Measurements from ENCODE around the gene HDAC4. TPM values are rescaled to one million over a fixed set of nuclear protein-coding genes. Genes with fewer than 3 reads are reported as not detected.

HDAC4 gene
- polyA plus RNA-seq, 1 donor (not counting 4 experiments of a cell fraction or from before 2014, with no cell fraction given) = 2.9 TPM

- no peak for TF ChIP-seq EZH2 (IDR thresholded peaks at IDR 0.05; ENCODE audit: low read length)
- TF ChIP-seq, protein P1, sequence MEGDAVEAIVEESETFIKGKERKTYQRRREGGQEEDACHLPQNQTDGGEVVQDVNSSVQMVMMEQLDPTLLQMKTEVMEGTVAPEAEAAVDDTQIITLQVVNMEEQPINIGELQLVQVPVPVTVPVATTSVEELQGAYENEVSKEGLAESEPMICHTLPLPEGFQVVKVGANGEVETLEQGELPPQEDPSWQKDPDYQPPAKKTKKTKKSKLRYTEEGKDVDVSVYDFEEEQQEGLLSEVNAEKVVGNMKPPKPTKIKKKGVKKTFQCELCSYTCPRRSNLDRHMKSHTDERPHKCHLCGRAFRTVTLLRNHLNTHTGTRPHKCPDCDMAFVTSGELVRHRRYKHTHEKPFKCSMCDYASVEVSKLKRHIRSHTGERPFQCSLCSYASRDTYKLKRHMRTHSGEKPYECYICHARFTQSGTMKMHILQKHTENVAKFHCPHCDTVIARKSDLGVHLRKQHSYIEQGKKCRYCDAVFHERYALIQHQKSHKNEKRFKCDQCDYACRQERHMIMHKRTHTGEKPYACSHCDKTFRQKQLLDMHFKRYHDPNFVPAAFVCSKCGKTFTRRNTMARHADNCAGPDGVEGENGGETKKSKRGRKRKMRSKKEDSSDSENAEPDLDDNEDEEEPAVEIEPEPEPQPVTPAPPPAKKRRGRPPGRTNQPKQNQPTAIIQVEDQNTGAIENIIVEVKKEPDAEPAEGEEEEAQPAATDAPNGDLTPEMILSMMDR (optimal IDR thresholded peaks at IDR 0.05 in 1 of 3, IDR thresholded peaks at IDR 0.05 in 1 of 3, conservative IDR thresholded peaks at IDR 0.05 in 1 of 3; ENCODE audit: extremely low read depth in 1 of 3, insufficient read depth in 2 of 3, low read length in 3 of 3) = no peak
- Histone ChIP-seq H2AFZ (ENCODE audit: control insufficient read depth, low read length) (no peak overlapping the region), H3K27me3 (ENCODE audit: control insufficient read depth, extremely low read depth, insufficient read depth, low read length) (no peaks in the 10 kb centered on the region), H3K79me2 (ENCODE audit: control insufficient read depth, insufficient read depth, low read length) (peaks cover 5% of the 10 kb centered on the region), H4K20me1 (ENCODE audit: control insufficient read depth, extremely low read depth, insufficient read depth, low read length) (peaks cover 3% of the 10 kb centered on the region), H3K27ac (ENCODE audit: control insufficient read depth, insufficient read depth, low read length) (no peak overlapping the region), H3K36me3 (ENCODE audit: control insufficient read depth in 2 of 2, extremely low read depth in 1 of 2, insufficient read depth in 2 of 2, low read length in 2 of 2) (no peaks in the 10 kb centered on the region), H3K9me1 (ENCODE audit: control insufficient read depth, extremely low read depth, insufficient read depth, low read length) (peaks cover 2% of the 10 kb centered on the region), H3K4me3 (ENCODE audit: control insufficient read depth in 2 of 3, extremely low read depth in 1 of 3, insufficient read depth in 2 of 3, low read depth in 1 of 3, low read length in 3 of 3) (no peak overlapping the region), H3K4me1 (ENCODE audit: control insufficient read depth, extremely low read depth, insufficient read depth, low read length) (peaks cover 15% of the 10 kb centered on the region), H3K9ac (ENCODE audit: control insufficient read depth, extremely low read depth, insufficient read depth, low read length) (no peak overlapping the region), H3K9me3 (ENCODE audit: control insufficient read depth, low read depth, low read length) (no peaks in the 10 kb centered on the region), H3K4me2 (ENCODE audit: control insufficient read depth, extremely low read depth, insufficient read depth, low read depth, low read length) (no peak overlapping the region)
- dilution Hi-C loops (cut with MboI; ENCODE audit: extremely low pct_ligation_motif_present, low sequenced_read_pairs) = no loop called here
- DNase-seq (ENCODE audit: low read depth, low spot score) = no peak
- no peak for FAIRE-seq
Observed at GRCh38 chr2:239266434-239266766, 134.4 kb downstream of the HDAC4 start.

DNA sequence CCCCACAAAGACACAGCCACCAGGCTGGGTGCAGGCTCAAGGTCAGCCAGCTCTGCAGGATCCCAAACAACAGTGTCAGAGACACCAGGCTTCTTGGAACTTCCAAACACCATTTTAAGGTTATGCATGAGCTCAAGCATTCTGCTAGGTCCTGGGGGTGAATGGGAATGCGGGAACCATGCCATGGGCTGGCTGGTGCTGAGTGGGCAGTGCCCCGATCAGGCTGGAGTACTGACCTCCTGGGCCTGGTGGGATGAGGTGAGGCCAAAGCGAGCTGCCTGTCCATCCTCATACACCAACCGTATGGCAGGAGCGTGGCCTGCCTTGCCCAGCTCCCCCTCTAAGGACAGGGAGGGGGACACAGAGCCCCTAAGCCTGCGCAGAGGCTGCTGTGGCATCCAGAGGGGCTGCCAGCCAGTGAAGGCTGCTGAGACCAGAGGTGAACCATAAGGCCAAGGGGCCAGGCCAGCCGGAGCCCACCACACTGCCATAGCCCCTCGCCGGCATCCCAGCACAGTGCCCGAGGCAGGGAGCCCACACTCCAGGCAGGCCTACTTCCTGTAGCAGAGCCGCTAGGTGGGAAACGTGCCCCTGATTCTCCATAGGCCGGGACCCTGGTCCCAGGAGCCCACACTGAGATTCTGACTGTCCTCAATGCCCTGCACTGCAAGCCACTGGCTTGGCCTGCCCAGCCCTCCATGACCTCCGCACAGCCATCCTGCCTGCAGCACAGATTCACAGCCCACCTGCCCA lies 135.0 kb downstream of the HDAC4 start:
- Histone ChIP-seq H2AFZ (ENCODE audit: control insufficient read depth, low read length) (no peak overlapping the region), H4K20me1 (ENCODE audit: control insufficient read depth, extremely low read depth, insufficient read depth, low read length) (peaks cover 3% of the 10 kb centered on the region), H3K9me1 (ENCODE audit: control insufficient read depth, extremely low read depth, insufficient read depth, low read length) (peaks cover 2% of the 10 kb centered on the region), H3K4me2 (ENCODE audit: control insufficient read depth, extremely low read depth, insufficient read depth, low read depth, low read length) (no peak overlapping the region), H3K27me3 (ENCODE audit: control insufficient read depth, extremely low read depth, insufficient read depth, low read length) (no peaks in the 10 kb centered on the region), H3K9me3 (ENCODE audit: control insufficient read depth, low read depth, low read length) (no peaks in the 10 kb centered on the region), H3K4me3 (ENCODE audit: control insufficient read depth in 2 of 3, extremely low read depth in 1 of 3, insufficient read depth in 2 of 3, low read depth in 1 of 3, low read length in 3 of 3) (no peak overlapping the region), H3K4me1 (ENCODE audit: control insufficient read depth, extremely low read depth, insufficient read depth, low read length) (peaks cover 15% of the 10 kb centered on the region), H3K36me3 (ENCODE audit: control insufficient read depth in 2 of 2, extremely low read depth in 1 of 2, insufficient read depth in 2 of 2, low read length in 2 of 2) (no peaks in the 10 kb centered on the region), H3K9ac (ENCODE audit: control insufficient read depth, extremely low read depth, insufficient read depth, low read length) (no peak overlapping the region), H3K79me2 (ENCODE audit: control insufficient read depth, insufficient read depth, low read length) (peaks cover 5% of the 10 kb centered on the region), H3K27ac (ENCODE audit: control insufficient read depth, insufficient read depth, low read length) (no peak overlapping the region)
- FAIRE-seq (no peak), DNase-seq (ENCODE audit: low read depth, low spot score) (no peak)
- TF ChIP-seq, protein P1 (optimal IDR thresholded peaks at IDR 0.05 in 1 of 3, IDR thresholded peaks at IDR 0.05 in 1 of 3, conservative IDR thresholded peaks at IDR 0.05 in 1 of 3; ENCODE audit: extremely low read depth in 1 of 3, insufficient read depth in 2 of 3, low read length in 3 of 3) = no peak
- TF ChIP-seq EZH2 (IDR thresholded peaks at IDR 0.05; ENCODE audit: low read length) = no peak
- dilution Hi-C loops (cut with MboI; ENCODE audit: extremely low pct_ligation_motif_present, low sequenced_read_pairs) = no loop called here
